Ishikawa (cell line): ENCODE measurements around the gene KIAA0513.

Experiments used
- CEBPB ChIP-seq: IDR thresholded peaks from 2 replicates; pipeline ENCODE4 v1.6.1; 2012
- CREB1 ChIP-seq: IDR thresholded peaks from 2 replicates; pipeline ENCODE4 v1.6.1; 2012; ENCODE audit warnings: low read depth
- EGR1 ChIP-seq: IDR thresholded peaks from 2 replicates; pipeline ENCODE4 v1.6.1; 2012
- EP300 ChIP-seq: IDR thresholded peaks from 2 replicates; pipeline ENCODE4 v1.6.1; 2012; ENCODE audit warnings: borderline replicate concordance
- FOXM1 ChIP-seq: IDR thresholded peaks from 2 replicates; pipeline ENCODE4 v1.6.1; 2012; ENCODE audit warnings: low read depth, borderline replicate concordance
- NFIC ChIP-seq: IDR thresholded peaks from 2 replicates; pipeline ENCODE4 v1.6.1; 2012
- RAD21 ChIP-seq: IDR thresholded peaks from 2 replicates; pipeline ENCODE4 v1.6.1; 2012; ENCODE audit warnings: low read depth
- TAF1 ChIP-seq: IDR thresholded peaks from 2 replicates; pipeline ENCODE4 v1.6.1; 2012; ENCODE audit warnings: low read depth, mild to moderate bottlenecking
- TCF12 ChIP-seq: IDR thresholded peaks from 2 replicates; pipeline ENCODE4 v1.6.1; 2012; ENCODE audit warnings: low read depth
- TEAD4 ChIP-seq: IDR thresholded peaks from 2 replicates; pipeline ENCODE4 v1.6.1; 2012
- YY1 ChIP-seq: IDR thresholded peaks from 2 replicates; pipeline ENCODE4 v1.6.1; 2012; ENCODE audit warnings: low read depth
- ZBTB7A ChIP-seq: IDR thresholded peaks from 2 replicates; pipeline ENCODE4 v1.6.1; 2012; ENCODE audit warnings: low read depth
- TF ChIP-seq, protein P1 (sequence below): IDR thresholded peaks from 2 replicates; pipeline ENCODE4 v1.6.1; 2012; ENCODE audit warnings: low read depth, mild to moderate bottlenecking
- TF ChIP-seq, protein P2 (sequence below): IDR thresholded peaks from 2 replicates; pipeline ENCODE4 v1.6.1; 2012
- TF ChIP-seq, protein P3 (sequence below): IDR thresholded peaks from 2 replicates; pipeline ENCODE4 v1.6.1; 2012

Gene KIAA0513

DNA sequence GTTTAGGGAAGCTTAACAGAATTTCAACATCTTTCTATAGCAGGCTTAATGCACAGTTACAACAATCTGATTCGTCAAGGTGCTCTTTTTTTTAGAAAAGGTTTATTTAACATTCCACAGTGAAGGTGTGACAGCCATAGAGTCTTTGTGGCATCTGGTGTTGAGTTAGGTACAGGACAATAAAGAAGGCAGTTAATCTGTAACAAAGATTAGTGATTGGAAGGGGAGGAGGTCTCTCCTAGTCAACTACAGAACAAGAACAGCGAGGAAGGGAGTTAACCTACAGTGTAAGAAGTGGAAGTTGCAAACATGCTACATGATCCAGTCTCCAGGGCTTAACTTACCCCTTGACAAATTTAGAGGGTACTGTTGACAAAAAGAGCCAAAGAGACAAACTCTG is 13.3 kb upstream of the KIAA0513 start:
- no peak for TF ChIP-seq YY1
- TF ChIP-seq, protein P1, sequence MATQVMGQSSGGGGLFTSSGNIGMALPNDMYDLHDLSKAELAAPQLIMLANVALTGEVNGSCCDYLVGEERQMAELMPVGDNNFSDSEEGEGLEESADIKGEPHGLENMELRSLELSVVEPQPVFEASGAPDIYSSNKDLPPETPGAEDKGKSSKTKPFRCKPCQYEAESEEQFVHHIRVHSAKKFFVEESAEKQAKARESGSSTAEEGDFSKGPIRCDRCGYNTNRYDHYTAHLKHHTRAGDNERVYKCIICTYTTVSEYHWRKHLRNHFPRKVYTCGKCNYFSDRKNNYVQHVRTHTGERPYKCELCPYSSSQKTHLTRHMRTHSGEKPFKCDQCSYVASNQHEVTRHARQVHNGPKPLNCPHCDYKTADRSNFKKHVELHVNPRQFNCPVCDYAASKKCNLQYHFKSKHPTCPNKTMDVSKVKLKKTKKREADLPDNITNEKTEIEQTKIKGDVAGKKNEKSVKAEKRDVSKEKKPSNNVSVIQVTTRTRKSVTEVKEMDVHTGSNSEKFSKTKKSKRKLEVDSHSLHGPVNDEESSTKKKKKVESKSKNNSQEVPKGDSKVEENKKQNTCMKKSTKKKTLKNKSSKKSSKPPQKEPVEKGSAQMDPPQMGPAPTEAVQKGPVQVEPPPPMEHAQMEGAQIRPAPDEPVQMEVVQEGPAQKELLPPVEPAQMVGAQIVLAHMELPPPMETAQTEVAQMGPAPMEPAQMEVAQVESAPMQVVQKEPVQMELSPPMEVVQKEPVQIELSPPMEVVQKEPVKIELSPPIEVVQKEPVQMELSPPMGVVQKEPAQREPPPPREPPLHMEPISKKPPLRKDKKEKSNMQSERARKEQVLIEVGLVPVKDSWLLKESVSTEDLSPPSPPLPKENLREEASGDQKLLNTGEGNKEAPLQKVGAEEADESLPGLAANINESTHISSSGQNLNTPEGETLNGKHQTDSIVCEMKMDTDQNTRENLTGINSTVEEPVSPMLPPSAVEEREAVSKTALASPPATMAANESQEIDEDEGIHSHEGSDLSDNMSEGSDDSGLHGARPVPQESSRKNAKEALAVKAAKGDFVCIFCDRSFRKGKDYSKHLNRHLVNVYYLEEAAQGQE = no peak
- TF ChIP-seq FOXM1 = no peak
- TF ChIP-seq, protein P2, sequence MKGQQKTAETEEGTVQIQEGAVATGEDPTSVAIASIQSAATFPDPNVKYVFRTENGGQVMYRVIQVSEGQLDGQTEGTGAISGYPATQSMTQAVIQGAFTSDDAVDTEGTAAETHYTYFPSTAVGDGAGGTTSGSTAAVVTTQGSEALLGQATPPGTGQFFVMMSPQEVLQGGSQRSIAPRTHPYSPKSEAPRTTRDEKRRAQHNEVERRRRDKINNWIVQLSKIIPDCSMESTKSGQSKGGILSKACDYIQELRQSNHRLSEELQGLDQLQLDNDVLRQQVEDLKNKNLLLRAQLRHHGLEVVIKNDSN = no peak
- TF ChIP-seq EGR1 = no peak
- no peak for TF ChIP-seq TCF12
- TF ChIP-seq ZBTB7A = no peak
- no peak for TF ChIP-seq EP300
- no peak for TF ChIP-seq CREB1
- TF ChIP-seq TEAD4 = no peak
- TF ChIP-seq NFIC = no peak

DNA sequence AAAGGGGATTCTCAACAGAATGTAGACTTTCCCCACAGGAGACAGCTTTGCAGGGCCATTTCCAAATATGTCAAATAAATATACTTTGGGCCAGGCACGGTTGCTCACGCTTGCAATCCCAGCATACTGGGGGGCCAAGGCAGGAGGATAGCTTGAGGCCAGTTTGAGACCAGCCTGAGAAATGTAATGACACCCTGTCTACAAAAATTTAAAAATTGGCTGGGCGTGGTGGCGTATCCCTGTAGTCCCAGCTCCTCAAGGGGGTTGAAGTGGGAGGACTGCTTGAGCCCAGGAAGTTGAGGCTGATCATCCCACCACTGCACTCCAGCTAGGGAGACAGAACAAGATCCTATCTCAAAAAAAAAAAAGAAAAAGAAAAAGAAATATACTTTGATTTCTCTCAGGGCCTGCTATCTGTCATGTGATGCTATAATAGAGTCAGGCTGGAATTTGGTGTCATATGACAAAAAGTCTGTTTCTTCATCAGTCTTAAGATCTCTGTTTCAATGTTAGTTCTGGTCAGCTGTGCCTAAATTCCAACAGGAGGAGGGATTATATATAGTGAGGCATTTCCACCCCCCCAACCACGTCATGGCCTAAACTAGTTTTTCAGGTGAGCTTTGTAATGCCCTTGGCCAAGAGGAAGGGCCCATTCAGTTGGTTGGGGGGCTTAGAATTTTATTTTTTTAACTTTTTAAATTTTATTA is 12.0 kb upstream of the KIAA0513 start:
- no peak for TF ChIP-seq NFIC
- no peak for TF ChIP-seq YY1
- TF ChIP-seq TCF12 = no peak
- TF ChIP-seq, protein P3, sequence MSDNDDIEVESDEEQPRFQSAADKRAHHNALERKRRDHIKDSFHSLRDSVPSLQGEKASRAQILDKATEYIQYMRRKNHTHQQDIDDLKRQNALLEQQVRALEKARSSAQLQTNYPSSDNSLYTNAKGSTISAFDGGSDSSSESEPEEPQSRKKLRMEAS = no peak
- TF ChIP-seq EGR1 = no peak
- TF ChIP-seq EP300 = no peak
- TF ChIP-seq TEAD4 = no peak

DNA sequence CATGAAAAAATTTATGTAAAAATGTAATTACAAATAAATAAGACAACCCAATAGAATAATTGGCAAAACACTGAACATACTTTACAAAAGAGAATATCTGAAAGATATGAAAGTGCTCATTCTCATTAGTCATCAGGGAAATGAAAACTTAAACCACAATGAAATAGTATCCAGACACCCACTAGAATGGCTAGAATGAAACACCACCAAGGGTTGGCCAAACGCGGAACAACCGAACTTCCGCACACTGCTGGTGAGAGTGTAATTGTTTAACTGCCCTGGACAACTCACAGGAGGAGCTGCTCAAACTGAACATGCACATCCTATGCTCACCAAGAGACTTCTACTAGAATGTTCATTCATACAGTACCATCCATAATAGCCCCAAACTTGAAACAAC is 10.4 kb upstream of the KIAA0513 start:
- TF ChIP-seq, protein P2 = no peak

DNA sequence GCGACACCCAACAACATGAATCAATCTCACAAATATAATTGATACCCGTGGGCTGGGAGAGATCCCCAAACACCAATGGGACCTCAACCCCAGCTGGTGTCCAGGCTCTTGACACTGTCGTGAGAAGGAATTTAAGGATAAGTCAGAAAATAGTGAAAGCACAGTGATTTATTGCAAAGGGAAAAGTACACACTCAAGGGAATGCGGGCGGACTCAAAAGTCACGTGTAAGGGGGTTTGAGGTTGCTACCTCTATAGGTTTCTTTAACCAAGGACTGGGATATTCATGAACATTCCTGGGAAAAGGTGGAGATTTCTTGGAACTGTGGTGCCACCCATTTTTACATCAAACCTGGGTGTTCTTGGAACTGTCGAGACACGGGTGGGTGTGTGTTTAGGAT is 10.0 kb upstream of the KIAA0513 start:
- TF ChIP-seq TCF12 = no peak
- TF ChIP-seq TEAD4 = no peak
- TF ChIP-seq EGR1 = no peak
- TF ChIP-seq, protein P2 = no peak
- TF ChIP-seq FOXM1 = no peak
- TF ChIP-seq TAF1 = no peak
- TF ChIP-seq EP300 = no peak

DNA sequence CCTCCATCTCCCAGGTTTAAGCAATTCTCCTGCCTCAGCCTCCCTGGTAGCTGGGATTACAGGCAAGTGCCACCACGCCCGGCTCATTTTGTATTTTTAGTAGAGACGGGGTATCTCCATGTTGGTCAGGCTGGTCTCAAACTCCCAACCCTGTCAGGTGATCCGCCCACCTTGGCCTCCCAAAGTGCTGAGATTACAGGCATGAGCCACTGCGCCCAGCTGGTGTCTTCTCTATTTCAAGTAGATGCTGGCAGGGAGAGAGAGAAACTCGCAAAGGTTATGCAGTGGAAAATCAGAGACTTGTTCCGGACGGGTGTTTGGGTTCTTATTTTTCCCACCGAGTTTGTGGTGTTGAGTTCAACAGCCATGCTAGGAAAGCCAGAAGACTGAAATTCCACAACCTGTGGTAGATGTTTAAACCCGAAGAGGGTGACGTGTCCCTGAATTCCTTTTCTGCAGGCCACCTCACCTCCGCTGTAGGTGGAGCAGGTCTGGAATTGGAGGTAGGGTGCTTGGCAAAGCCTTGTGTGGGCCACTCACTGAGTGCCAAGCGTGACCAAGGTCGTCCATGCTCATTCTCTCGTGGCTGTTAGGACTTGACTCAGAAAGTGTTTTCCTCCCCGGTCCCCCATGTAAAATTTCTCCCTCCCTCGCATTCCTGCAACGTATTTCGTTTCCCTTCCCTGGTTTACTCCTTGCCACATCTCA is 8.9 kb upstream of the KIAA0513 start:
- no peak for TF ChIP-seq NFIC
- no peak for TF ChIP-seq FOXM1
- no peak for TF ChIP-seq TCF12
- TF ChIP-seq, protein P1 = no peak
- TF ChIP-seq RAD21 = no peak
- TF ChIP-seq TEAD4 = no peak
- TF ChIP-seq EP300 = no peak
- TF ChIP-seq CEBPB = no peak
- TF ChIP-seq YY1 = no peak
- TF ChIP-seq, protein P3 = no peak
- TF ChIP-seq ZBTB7A = no peak
- TF ChIP-seq, protein P2 = no peak
- TF ChIP-seq CREB1 = no peak
